ENCODE measurements around the gene CAP2.
"Not testable (repeated sequence)": the region's sequence is repeated elsewhere in the genome, so short reads cannot be mapped to it uniquely, and the experiment has no call there.

CAP2 gene

DNA sequence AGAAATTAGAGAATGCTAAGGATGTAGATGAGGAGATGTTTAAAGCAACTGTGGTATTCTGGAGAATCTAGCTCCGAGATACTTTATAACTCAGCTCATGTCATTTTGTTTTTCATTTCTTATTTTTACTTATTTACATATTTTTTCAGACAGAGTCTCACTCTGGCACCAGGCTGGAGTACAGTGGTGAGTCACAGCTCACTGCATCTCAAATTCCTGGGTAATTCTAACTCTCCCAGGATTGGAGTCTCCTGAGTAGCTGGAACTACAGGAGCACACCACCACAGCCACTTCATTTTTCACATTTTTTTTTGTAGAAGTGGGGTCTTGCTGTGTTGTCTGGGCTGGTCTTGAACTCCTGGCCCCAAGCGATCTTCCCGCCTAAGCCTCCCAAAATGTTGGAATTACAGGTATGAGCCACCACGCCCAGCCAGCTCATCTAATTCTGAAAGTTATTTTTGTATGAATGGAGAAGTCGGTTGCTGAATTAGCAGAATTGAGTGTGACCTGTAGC is 112.4 kb downstream of the CAP2 start:
- no peak for DNase-seq

DNA sequence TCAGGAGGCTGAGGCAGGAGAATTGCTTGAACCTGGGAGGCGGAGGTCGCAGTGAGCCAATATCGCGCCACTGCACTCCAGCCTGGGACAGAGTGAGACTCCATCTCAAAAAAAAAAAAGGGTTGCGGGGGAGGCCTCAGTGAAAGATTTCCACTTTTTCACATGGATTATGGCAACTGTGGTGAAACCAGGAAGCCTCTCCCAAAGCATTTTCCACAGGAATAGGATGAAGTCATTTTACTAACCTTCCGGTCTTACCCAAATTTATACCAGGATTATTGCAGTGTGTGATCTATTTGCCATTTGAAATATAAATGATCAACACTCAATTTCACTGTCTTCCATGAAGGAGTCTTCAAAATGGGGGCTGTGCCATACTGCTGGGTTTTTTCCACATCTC is 113.1 kb downstream of the CAP2 start:
- no peak for DNase-seq

DNA sequence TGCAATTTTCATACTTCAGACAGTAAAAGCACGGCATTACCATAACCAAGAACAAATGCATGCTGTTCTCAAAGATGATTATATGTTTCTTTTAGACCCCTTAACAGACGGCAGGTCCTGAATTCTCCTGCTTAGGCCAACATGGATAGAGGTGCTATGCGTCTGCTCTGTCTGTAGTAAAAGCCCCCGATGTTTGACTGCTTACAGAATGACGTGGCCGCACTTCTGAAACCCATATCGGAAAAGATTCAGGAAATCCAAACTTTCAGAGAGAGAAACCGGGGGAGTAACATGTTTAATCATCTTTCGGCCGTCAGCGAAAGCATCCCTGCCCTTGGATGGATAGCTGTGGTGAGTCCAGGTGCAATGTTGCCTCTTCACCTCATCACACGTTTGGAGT is 113.6 kb downstream of the CAP2 start:
- DNase-seq: no peak

DNA sequence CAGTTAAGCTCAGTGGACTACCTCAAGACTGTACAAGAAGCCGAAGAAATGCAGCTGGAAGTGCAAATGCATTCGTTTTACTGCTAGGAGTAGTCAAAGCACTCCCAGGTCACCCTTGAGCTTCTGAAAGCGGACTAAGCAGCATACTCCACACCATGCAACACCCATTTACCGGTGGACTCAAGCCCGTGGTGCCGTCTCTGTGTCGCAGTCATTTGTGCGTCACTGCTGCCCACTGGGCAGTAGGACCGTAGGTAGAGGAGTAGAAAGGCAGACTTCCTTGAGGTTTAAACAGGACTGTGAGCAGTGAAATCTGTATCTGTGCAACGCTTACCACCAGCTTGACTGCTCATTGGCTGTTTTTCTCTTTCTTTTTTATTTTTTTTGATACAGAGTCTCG is 117.7 kb downstream of the CAP2 start:
- no peak for DNase-seq

DNA sequence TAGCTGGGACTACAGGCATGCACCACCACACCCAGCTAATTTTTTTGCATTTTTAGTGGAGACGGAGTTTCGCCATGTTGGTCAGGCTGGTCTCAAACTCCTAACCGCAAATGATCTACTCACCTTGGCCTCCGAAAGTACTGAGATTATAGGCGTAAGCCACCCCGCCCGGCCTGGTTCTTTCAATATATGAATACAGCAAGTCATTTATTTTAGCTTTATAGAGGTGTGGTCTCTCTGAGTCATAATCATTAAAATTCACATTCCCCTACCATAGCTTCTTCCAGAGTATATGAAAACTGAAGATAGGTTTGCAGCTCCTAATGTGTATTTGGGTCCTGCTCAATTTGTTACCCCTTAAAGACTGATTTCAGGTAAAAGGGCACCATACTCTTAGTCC is 118.2 kb downstream of the CAP2 start:
- DNase-seq: no peak

DNA sequence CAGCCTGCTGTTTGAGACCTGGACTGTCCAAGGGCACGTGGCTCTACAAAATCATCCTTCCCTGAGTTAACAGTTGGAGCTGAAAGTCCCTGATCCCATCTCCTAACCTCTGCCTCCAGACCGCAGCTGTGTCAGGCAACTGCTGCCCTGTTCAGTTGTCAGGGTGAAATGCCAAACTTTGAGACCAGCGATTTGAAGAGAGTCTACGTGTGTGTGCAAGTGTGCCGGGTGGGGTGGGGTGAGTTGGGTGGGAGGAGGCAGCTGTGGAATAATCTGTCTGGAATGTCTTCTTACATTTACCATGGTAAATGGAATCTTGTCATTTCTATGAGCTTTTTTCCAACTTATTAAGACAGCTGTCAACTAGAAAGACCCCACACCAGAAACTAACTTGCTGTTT is 125.7 kb downstream of the CAP2 start:
- DNase-seq: no peak

DNA sequence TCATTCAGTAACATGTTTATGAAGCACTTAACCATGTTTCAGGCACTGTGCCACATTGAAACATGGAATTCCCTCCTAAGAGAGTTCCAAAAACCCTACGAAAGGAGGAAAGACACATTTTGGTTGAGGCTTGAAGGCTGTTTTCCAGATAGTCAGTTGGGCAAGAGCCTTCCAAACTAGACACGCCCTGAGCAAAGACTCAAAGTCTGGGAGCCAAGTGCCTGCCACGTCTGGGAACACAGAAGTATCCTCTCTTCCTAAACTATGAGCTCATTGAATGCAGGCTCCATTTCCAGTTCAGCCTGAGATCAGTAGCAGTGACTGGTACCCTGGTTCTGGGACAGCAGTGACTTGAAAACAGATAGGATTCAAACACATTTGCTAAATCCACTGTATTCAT is 132.2 kb downstream of the CAP2 start:
- DNase-seq: no peak

DNA sequence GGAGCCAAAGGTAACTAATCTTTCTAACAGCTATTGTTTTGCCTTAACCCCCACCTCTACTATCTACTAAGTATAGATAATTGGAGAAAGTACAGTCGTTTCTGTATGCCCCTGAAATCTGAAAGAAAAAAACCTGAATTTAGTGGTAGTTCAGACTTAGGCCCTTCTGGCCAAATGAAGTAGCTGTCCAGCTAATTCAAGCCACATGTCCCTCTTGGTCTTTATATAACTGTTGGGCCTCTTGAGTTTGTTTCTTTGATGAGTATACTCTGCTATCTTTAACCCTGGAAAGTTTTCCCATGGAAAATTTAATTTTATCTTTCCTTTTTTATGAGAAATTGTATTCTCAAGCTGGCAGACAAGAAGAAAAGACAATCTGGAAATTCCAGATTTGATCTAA is 133.7 kb downstream of the CAP2 start:
- no peak for DNase-seq

DNA sequence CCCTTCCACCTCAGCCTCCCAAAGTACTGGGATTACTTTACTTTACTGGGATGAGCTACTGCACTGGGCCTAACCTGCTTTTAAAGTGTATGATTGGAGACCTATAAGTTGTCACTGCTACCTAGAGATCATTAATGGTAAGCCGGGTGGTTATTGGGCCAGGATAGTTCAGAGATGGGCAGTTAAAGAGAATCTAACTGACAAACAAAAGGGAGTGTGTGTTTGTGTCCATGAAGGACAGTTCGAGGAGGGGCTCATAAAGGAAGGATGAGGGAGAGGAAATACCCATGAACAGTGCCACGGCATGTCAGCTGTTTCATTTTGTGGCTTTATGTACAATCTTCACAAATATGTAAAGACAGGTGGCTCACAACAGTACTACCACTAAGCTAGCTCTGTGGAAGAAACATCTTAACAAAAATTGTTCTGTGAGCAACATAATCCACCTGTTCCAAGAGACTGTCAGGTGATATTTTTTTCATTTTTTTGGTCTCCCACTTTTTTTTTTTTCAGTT is 137.0 kb downstream of the CAP2 start:
- no peak for DNase-seq

DNA sequence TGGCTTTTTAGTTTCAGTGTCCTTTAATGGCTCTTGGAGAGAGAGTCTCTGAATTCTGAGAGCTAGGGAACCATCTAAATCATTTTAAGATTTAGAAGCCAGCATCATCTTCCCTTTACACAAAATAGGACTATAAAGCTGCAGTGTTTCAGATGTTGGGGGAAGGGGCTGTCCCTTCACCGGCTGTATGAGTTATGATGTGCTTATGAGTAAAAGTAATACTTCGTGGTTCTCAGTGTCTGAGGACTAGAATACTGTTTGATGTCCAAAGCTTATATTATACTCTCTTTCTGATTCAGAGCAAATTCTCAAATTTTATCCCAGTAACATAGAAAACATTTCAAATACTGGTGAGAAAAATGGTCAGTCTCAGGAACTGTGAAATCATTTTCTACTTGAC is 143.2 kb downstream of the CAP2 start:
- DNase-seq: no peak

DNA sequence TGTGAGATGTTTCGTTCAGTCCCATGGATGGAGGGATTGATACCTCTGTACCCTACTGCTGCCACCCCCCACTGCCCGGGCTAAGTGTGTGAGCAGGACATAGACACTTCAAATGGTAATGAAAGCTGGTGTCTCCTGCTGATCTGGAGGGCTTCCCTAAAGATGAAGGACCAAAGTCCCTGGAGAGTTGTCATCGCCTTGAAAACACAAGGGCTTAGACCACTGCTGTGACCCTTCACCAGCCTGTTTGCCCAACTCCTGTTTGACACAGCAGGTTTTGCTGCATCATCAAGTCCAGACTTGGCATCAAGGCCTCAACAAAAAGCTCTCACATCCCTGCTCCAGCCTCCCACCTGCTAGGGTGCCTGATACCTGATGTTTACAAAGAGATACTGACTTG is 148.8 kb downstream of the CAP2 start:
- DNase-seq: no peak

DNA sequence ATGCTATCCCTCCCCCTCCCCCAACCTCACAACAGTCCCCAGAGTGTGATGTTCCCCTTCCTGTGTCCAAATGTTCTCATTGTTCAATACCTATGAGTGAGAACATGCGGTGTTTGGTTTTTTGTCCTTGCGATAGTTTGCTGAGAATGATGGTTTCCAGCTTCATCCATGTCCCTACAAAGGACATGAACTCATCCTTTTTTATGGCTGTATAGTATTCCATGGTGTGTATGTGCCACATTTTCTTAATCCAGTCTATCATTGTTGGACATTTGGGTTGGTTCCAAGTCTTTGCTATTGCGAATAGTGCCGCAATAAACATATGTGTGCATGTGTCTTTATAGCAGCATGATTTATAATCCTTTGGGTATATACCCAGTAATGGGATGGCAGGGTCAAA is 152.3 kb downstream of the CAP2 start:
- not testable (repeated sequence) for DNase-seq

DNA sequence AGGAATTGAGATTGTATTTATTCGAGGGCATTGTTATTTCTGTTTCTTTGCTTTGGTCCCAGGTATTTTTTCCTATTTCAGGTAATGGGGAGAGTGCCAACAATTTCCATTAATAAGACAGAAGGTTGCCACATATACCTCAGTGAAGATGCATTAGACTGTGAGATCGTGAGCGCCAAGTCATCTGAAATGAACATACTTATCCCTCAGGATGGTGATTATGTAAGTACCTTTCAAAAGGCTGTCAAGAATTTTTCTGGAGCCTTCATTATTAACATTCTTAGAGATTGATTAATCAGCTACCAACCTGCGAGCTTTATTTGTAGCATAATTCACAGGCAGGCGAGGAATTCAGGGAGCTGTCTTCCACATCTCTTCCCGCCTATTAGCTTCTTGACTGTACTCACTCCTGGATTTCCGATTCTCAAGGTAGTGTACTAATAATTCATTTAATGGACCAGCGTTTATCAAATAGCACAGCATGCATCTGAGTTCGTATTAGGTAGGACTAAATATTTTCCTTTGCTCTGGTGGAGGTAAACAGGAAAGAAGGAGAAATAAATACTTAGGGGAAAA is 158.1 kb downstream of the CAP2 start:
- DNase-seq: no peak

DNA sequence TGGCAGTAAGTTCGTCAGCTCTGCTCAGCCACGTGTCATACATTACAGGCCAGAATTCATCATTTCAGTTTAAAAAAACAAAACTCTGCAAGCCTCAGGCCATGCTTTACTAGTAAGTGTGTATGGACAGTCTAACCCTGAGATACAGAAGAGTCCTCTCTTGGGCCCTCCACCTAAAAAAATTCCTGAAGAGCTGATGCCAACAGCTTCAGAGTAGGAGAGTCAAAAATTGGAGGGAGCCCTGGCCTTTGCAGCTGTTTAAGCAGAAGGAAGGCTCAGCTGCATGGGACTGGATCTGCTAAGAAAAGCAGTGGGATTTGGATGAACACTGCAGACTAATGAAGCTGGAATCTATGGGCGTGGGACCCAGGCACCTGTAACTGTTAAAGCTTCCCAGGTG is 159.5 kb downstream of the CAP2 start:
- DNase-seq: no peak

DNA sequence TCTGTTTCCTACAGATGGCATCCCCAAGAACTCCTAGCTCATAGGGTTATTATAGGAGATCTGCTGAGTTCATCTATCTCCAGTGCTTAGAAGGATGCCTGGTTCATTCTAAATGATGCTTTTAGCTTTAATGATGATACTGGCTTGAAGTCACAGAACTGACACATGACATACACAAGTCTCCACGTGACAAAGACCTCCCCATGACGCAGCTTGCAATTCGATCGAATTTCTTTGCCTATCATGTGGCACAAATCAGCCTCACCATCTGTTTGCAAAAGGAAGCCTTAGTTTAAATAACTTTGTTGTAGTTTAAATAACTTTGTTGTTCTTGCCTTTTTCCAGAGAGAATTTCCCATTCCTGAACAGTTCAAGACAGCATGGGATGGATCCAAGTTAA is 162.6 kb downstream of the CAP2 start:
- no peak for DNase-seq

DNA sequence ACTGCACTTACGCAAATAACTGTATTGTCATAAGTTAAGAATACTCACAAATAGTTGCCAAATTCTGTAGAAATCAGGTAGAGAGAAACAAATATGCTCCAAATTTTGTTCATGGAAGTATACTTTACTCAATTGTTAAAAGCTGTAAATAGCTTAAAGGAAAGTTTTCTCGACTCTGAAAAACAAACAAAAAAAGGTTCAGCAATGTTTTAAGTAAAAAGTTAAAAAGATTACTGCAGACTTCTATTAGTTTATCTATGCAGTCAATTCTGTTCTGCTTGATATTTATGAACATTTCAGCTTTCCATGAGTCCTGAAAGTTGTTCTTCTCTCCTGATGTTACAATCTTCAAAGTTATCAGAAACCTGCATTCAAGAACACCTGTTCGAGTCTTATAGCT is 169.2 kb downstream of the CAP2 start:
- no peak for DNase-seq

DNA sequence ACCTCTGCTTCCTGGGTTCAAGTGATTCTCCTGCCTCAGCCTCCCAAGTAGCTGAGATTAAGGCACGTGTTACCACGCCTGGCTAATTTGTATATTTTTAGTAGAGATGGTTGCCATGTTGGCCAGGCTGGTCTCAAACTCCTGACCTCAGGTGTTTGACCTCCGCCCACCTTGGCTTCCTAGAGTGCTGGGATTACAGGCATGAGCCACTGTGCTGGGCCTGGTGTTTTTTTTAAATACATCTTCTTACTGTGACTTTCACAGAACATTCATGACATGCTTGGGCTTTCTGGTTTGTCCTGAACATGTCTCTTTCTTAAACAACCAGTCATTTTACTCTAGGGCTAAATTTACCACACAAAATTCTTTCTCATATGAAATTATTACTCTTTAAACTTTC is 172.0 kb downstream of the CAP2 start:
- no peak for DNase-seq

DNA sequence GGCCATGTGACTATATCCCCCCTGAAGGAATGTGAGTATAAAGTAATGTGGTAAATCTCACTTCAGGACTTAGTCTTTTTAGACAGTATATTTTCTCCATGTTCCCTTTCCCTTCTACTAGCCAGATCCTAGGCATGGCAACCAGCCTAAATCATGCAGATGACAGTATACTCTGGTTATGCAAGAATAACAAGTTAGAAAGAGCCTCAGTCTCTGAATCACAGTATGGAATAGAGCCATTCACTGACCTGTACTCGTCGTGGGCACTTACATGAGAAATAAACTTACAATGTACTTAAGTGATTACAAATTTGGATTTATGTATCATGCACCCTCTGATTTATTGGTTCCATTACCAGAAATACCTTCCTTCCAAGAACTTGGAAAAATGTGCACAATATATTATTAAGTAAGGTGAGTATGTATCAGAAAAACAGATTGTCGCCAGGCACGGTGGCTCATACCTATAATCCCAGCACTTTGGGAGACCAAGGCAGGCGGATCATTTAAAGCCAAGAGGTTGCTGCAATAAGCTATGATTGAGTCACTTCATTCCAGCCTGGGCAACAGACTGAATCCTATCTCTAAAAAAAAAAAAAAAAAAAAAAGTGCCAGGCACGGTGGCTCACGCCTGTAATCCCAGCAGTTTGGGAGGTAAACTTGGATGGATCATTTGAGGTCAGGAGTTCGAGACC is 181.6 kb downstream of the CAP2 start:
- no peak for DNase-seq

DNA sequence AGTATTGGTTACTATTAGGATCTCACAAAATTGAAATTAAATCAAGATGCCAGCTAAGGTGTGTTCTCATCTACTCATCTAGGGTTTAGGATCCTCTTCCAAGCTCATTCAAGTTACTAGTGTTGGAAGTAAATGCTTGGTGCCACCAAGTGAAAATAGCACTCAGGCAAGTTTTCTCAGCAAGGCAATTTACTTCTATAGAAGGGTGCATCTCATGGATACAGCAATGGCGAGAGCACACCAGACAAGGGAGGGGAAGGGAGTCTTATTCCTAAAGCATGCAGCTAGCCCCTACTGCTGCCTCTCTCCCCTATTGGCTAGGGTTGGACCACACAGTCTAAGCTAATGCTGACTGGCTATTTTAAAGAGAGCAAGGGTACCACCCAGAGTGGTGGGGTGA is 183.7 kb downstream of the CAP2 start:
- no peak for DNase-seq

DNA sequence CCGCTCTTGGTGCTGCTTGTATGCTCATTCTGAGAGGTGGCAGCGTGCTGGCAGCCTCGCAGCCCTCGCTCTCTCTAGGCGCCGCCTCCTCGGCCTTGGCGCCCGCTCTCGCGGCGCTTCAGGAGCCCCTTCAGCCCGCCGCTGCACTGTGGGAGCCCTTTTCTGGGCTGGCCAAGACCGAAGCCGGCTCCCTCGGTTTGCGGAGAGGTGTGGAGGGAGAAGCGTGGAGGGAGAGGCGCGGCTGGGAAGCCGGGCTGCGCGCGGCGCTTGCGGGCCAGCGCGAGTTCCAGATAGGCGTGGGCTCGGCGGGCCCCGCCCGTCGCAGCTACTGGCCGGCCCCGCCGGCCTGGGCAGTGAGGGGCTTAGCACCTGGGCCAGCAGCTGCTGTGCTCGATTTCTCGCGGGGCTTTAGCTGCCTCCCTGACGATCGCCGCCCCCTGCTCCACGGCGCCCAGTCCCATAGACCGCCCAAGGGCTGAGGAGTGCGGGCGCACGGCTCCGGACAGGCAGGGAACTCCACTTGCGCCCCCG is 187.2 kb downstream of the CAP2 start:
- DNase-seq: no peak

DNA sequence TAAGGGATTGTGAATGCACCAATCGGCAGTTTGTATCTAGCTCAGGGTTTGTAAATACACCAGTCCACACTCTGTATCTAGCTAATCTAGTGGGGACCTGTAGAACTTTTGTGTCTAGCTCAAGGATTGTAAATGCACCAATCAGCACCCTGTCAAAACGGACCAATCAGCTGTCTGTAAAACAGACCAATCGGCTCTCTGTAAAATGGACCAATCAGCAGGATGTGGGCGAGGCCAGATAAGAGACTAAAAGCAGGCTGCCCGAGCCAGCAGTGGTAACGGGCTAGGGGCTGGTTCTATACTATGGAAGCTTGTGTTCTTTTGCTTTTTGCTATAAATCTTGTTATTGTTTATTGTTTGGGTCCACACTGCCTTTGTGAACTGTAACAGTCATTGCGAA is 187.9 kb downstream of the CAP2 start:
- DNase-seq: not testable (repeated sequence)

DNA sequence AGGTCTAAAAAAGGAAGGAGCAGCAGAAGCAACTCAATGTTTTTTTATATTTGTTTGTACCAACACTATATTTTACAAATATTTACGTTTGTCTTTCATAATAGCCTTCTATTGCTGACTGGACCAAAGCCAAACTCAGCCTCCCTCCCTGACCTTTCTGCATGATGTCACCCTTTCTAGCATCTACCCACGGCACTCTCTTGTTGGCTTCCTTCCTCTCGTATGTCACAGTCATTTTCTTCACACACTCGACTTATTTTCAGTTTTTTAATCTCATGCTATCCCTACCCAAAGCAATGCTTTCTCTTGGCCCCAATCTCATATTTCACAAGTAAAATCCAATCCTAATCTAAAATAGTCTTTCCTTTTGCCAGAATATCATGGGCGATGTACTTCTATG is 190.4 kb downstream of the CAP2 start:
- no peak for DNase-seq

DNA sequence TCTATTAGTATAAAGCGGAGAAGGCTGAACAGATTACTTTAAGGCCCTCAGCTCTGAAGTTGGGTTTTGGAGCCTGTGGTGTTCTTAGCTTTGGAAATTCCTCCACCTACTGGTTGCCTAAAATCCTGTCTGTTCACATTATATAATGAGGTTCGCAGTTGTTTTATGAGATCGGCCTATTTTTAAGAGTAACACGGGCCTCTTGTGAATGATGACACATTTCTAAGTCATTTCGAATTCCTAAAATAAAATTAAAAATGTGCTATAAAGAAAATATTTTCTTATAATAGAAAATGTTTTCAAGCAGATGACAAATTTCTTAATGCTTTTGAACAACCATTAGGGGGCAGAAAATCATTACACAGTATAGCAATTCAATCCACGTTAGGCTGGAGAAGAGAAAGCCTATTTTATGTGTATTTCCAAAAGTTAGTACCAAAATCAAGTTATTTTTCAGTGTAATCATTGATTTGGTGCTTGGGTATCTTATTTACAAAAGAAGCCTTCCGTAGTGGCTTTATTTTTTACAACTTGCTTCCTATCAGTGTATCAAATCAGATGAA is 190.9 kb downstream of the CAP2 start:
- DNase-seq: no peak

Measured in activated CD4-positive, alpha-beta T cell treated with anti-CD3 and anti-CD28 coated beads for 4 hours (primary cell).